ENCODE data around the gene NALF2. TPM values are rescaled to one million over a fixed set of nuclear protein-coding genes. Genes with fewer than 3 reads are reported as not detected.

The NALF2 gene
- polyA plus RNA-seq, 2 of the 4 experiments (the other 2 are of a cell fraction): 1.4 to 2.1 TPM

Other genes with a start within 250 kb of the NALF2 start
- gene EDA, start 111.8 kb downstream of the NALF2 start, polyA plus RNA-seq (2011; rRNA removed): 0.25 and 0.34 TPM in 2 replicates
- 0.16 to 0.26 TPM (median 0.20 TPM) in 3 replicates for gene EDA, start 111.8 kb downstream of the NALF2 start, polyA plus RNA-seq (2017; fragmentation: RNase III; extraction: RNeasy Plus Mini Kit Qiagen cat#74134 plus additional on column Dnase treatment)

Data from A549 (cell line).